A549 (cell line): Measurements from ENCODE around the gene RASA3. TPM values are rescaled to one million over a fixed set of nuclear protein-coding genes. Genes with fewer than 3 reads are reported as not detected.

Experiments used
- ATAC-seq, 2 experiments: fragments of 200-7000 bp in 1 of 2; fragments of >200 bp in 1 of 2; cut with Nextera tagmentation in 1 of 2; cut with Tn5 transposase in 1 of 2; 3 replicates each; pipeline versions ENCODE4 v1.8.0 to v1.9.1; 2018 to 2020; ENCODE audit warnings: mild to moderate bottlenecking in 1 of 2, moderate library complexity in 1 of 2
- CTCF ChIA-PET: fragments of 300-600 bp; sonication (Branson Sonifier 250); formaldehyde crosslinking; extraction: SDS; loops from one replicate; lab custom pipeline; 2021; ENCODE audit warnings: antibody characterized with exemption, inconsistent platforms; lab: Yijun Ruan, JAX
- POLR2A ChIA-PET: fragments of 350-600 bp; formaldehyde crosslinking; extraction: SDS; loops from one replicate; lab custom pipeline; 2021; ENCODE audit warnings: antibody characterized with exemption, inconsistent platforms; lab: Yijun Ruan, JAX
- DNase-seq, 2 experiments: peaks; one replicate each; pipeline versions ENCODE4 v3.0.0 to v3.0.0-alpha.2; 2011 to 2016; ENCODE audit warnings: low read depth in 1 of 2, low spot score in 1 of 2
- FAIRE-seq: peaks from 2 replicates; lab custom pipeline; 2011; peaks lifted over from hg19 to GRCh38; lab: Jason Lieb, UNC
- H3K27ac ChIP-seq, 2 experiments: fragments of >200 bp; sonication (Bioruptor Twin); formaldehyde crosslinking; 3 replicates each; pipeline ENCODE4 v1.5.1; 2016 to 2017
- H3K4me1 ChIP-seq: fragments of >200 bp; sonication (Bioruptor Twin); formaldehyde crosslinking; 3 replicates; pipeline ENCODE4 v1.6.1; 2016
- H3K4me2 ChIP-seq: fragments of >200 bp; sonication (Bioruptor Twin); formaldehyde crosslinking; 3 replicates; pipeline ENCODE4 v1.6.1; 2016
- H3K4me3 ChIP-seq: fragments of >200 bp; sonication (Bioruptor Twin); formaldehyde crosslinking; 3 replicates; pipeline ENCODE4 v1.5.1; 2016
- H3K9me3 ChIP-seq: fragments of >200 bp; sonication (Bioruptor Twin); formaldehyde crosslinking; 3 replicates; pipeline ENCODE4 v1.6.1; 2016
- BHLHE40 ChIP-seq: IDR thresholded peaks from 2 replicates; pipeline ENCODE4 v1.6.1; 2012; ENCODE audit warnings: low read depth, low read length, inconsistent platforms
- CBX8 ChIP-seq: fragments of 200-600 bp; sonication (generic); IDR thresholded peaks from 2 replicates; pipeline ENCODE4 v1.6.1; 2016
- CEBPB ChIP-seq, 2 experiments: fragments of >200 bp in 1 of 2; sonication (Bioruptor Twin) in 1 of 2; formaldehyde crosslinking in 1 of 2; IDR thresholded peaks; 2 replicates each; pipeline ENCODE4 v1.6.1; 2012 to 2016
- CHD2 ChIP-seq: fragments of 150-350 bp; IDR thresholded peaks from 2 replicates; pipeline ENCODE4 v1.6.1; 2014; ENCODE audit warnings: low read length; ENCODE audit not compliant: partially characterized antibody
- CHD4 ChIP-seq: fragments of 200-600 bp; sonication (generic); IDR thresholded peaks from 2 replicates; pipeline ENCODE4 v1.6.1; 2016; ENCODE audit warnings: antibody characterized with exemption, mild to moderate bottlenecking, borderline replicate concordance
- EHF ChIP-seq: fragments of 250-450 bp; sonication (Bioruptor Pico); IDR thresholded peaks from 2 replicates; pipeline ENCODE4 v1.5.0; 2020; ENCODE audit warnings: mild to moderate bottlenecking
- ESRRA ChIP-seq: fragments of 150-350 bp; IDR thresholded peaks from 2 replicates; pipeline ENCODE4 v1.6.1; 2014; ENCODE audit warnings: mild to moderate bottlenecking, low read length, borderline replicate concordance
- FOSB ChIP-seq: fragments of 250-450 bp; sonication (Bioruptor Pico); IDR thresholded peaks from 2 replicates; pipeline ENCODE4 v1.5.0; 2020; ENCODE audit warnings: mild to moderate bottlenecking, moderate library complexity
- FOSL2 ChIP-seq, 2 experiments: fragments of 450-650 bp in 1 of 2; fragments of >200 bp in 1 of 2; sonication (Bioruptor Twin) in 1 of 2; formaldehyde crosslinking; IDR thresholded peaks; 2 replicates each; pipeline versions ENCODE4 v1.5.0 to v1.6.1; 2016 to 2020; ENCODE audit warnings: mild to moderate bottlenecking in 1 of 2, moderate library complexity in 1 of 2
- GATA3 ChIP-seq: IDR thresholded peaks from 2 replicates; pipeline ENCODE4 v1.6.1; 2012; ENCODE audit warnings: borderline replicate concordance
- HEYL ChIP-seq: fragments of 250-450 bp; sonication (Bioruptor Pico); IDR thresholded peaks from 2 replicates; pipeline ENCODE4 v1.8.0; 2021; ENCODE audit warnings: mild to moderate bottlenecking, moderate library complexity
- JUN ChIP-seq, 2 experiments: fragments of >200 bp; sonication (Bioruptor Twin); formaldehyde crosslinking; IDR thresholded peaks; 2 replicates in 1 of 2; 3 replicates in 1 of 2; pipeline ENCODE4 v1.6.1; 2016 to 2017
- KDM1A ChIP-seq: fragments of 200-600 bp; sonication (generic); IDR thresholded peaks from 2 replicates; pipeline ENCODE4 v1.6.1; 2016; ENCODE audit warnings: low read depth, mild to moderate bottlenecking
- KDM5A ChIP-seq: fragments of 200-600 bp; sonication (generic); IDR thresholded peaks from 2 replicates; pipeline ENCODE4 v1.6.1; 2016; ENCODE audit warnings: antibody characterized with exemption, mild to moderate bottlenecking
- MAFK ChIP-seq: fragments of 450-650 bp; IDR thresholded peaks from 2 replicates; pipeline ENCODE4 v1.6.1; 2014; ENCODE audit not compliant: partially characterized antibody
- MAX ChIP-seq: IDR thresholded peaks from 2 replicates; pipeline ENCODE4 v1.6.1; 2012
- MAZ ChIP-seq: fragments of 150-350 bp; IDR thresholded peaks from 2 replicates; pipeline ENCODE4 v1.6.1; 2014; ENCODE audit warnings: antibody characterized with exemption, low read depth, low read length, borderline replicate concordance
- MYC ChIP-seq: IDR thresholded peaks from 2 replicates; pipeline ENCODE4 v1.6.1; 2012; ENCODE audit warnings: mild to moderate bottlenecking, inconsistent platforms, low read length, improper control_type of control experiment, borderline replicate concordance
- NPAS2 ChIP-seq: fragments of 250-450 bp; sonication (Bioruptor Pico); IDR thresholded peaks from 2 replicates; pipeline ENCODE4 v1.8.0; 2022; ENCODE audit warnings: mild to moderate bottlenecking, moderate library complexity, borderline replicate concordance
- PHF8 ChIP-seq: fragments of 200-600 bp; sonication (generic); IDR thresholded peaks from 2 replicates; pipeline ENCODE4 v1.6.1; 2016; ENCODE audit warnings: low read depth, mild to moderate bottlenecking, antibody characterized with exemption, moderate library complexity, borderline replicate concordance
- POLR2AphosphoS2 ChIP-seq: conservative IDR thresholded peaks from 2 replicates; pipeline ENCODE4 v1.6.1; 2012; ENCODE audit warnings: low read length, improper control_type of control experiment, inconsistent platforms
- RAD21 ChIP-seq, 2 experiments: fragments of >200 bp in 1 of 2; sonication (Bioruptor Twin) in 1 of 2; formaldehyde crosslinking in 1 of 2; IDR thresholded peaks in 1 of 2; conservative IDR thresholded peaks in 1 of 2; 2 replicates in 1 of 2; 3 replicates in 1 of 2; pipeline ENCODE4 v1.6.1; 2012 to 2018; ENCODE audit warnings: inconsistent platforms in 1 of 2
- RARB ChIP-seq: fragments of 250-450 bp; sonication (Bioruptor Pico); IDR thresholded peaks from 2 replicates; pipeline ENCODE4 v1.8.0; 2021; ENCODE audit warnings: mild to moderate bottlenecking, moderate library complexity
- RCOR1 ChIP-seq: fragments of 150-350 bp; IDR thresholded peaks from 2 replicates; pipeline ENCODE4 v1.6.1; 2014; ENCODE audit warnings: antibody characterized with exemption, low read length, low read depth
- RNF2 ChIP-seq: fragments of 200-600 bp; sonication (generic); IDR thresholded peaks from 2 replicates; pipeline ENCODE4 v1.6.1; 2016; ENCODE audit warnings: low read depth, mild to moderate bottlenecking, antibody characterized with exemption, moderate library complexity, borderline replicate concordance
- ZNF302 ChIP-seq: fragments of 250-450 bp; sonication (Bioruptor Pico); IDR thresholded peaks from 2 replicates; pipeline ENCODE4 v1.9.0; 2021; ENCODE audit warnings: inconsistent platforms, mild to moderate bottlenecking, moderate library complexity
- WGBS: methylation state at CpG from one replicate; pipeline ENCODE4 v1.1.6; 2017; ENCODE audit errors: missing lambda C conversion rate; 5-methylcytosine and 5-hydroxymethylcytosine counted together
- polyA plus RNA-seq, 4 experiments: library from polyadenylated mRNA; depleted of rRNA in 3 of 4; stranded (reverse); fragments of >200 nt; fragmentation: RNase III in 1 of 4; extraction: RNeasy Plus Mini Kit Qiagen cat#74134 plus additional on column Dnase treatment in 1 of 4; gene quantifications; 2 replicates in 3 of 4; 3 replicates in 1 of 4; pipeline ENCODE4 v1.2.3, GENCODE V29; 2011 to 2017
- TF ChIP-seq, protein P1 (sequence below): fragments of >200 bp; sonication (Bioruptor Twin); formaldehyde crosslinking; IDR thresholded peaks from 2 replicates; pipeline ENCODE4 v1.6.1; 2016
- TF ChIP-seq, protein P2 (sequence below): IDR thresholded peaks from 2 replicates; pipeline ENCODE4 v1.6.1; 2012; ENCODE audit warnings: low read depth, borderline replicate concordance
- TF ChIP-seq, protein P3 (sequence below): fragments of 150-350 bp; IDR thresholded peaks from 2 replicates; pipeline ENCODE4 v1.6.1; 2014; ENCODE audit warnings: low read depth, mild to moderate bottlenecking, low read length

Gene RASA3
- polyA plus RNA-seq, 2 of the 4 experiments (the other 2 are of a cell fraction), result 4.3 to 7.6 TPM

GRCh38 chr13:114054264-114054663 lies 78.2 kb downstream of the RASA3 start:
- H3K9me3 ChIP-seq, result no peaks in the 10 kb centered on the region
- H3K4me2 ChIP-seq, result no peak overlapping the region
- H3K27ac ChIP-seq, result no peak overlapping the region
- no peak for TF ChIP-seq MAZ
- no peak for TF ChIP-seq PHF8
- TF ChIP-seq MAX, result no peak
- TF ChIP-seq ZNF302 (CRISPR knock-in tag), result no peak
- TF ChIP-seq BHLHE40, result no peak
- TF ChIP-seq CHD2, result no peak
- TF ChIP-seq FOSB, result no peak
- TF ChIP-seq CBX8, result no peak
- no peak for TF ChIP-seq FOSL2 (IDR thresholded peaks at IDR 0.05)
- TF ChIP-seq FOSL2 (CRISPR knock-in tag; IDR thresholded peaks at IDR 0.05), result no peak
- no peak for TF ChIP-seq HEYL (CRISPR knock-in tag)
- TF ChIP-seq RARB (CRISPR knock-in tag), result no peak
- no peak for TF ChIP-seq KDM1A
- no peak for TF ChIP-seq POLR2AphosphoS2
- no peak for TF ChIP-seq JUN (IDR thresholded peaks at IDR 0.05)
- ChIA-PET CTCF (no interaction called here), POLR2A (no interaction called here)
- 52% methylated on average over 5 of the region's 5 CpGs for WGBS
- DNase-seq (no peak), FAIRE-seq (no peak), ATAC-seq (peak in 1 of 2 experiments; percentile 83; a peak in 3 of 6 replicates)
- no peak overlapping the region for H3K4me3 ChIP-seq
- H3K4me1 ChIP-seq, result no peaks in the 10 kb centered on the region

- CTCF ChIA-PET, result interaction anchor here (0.6 kb wide), 1 partner anchor 25 kb away, joined by 3 read pairs; no protein-coding TSS in a partner anchor
- FAIRE-seq, result no peak
- no peak for DNase-seq
- TF ChIP-seq, protein P1, sequence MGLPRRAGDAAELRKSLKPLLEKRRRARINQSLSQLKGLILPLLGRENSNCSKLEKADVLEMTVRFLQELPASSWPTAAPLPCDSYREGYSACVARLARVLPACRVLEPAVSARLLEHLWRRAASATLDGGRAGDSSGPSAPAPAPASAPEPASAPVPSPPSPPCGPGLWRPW, result no peak
- TF ChIP-seq KDM5A (no peak), MAFK (no peak), NPAS2 (CRISPR knock-in tag) (no peak), RARB (CRISPR knock-in tag) (no peak), CEBPB (IDR thresholded peaks at IDR 0.05) (no peak), ESRRA (no peak), HEYL (CRISPR knock-in tag) (no peak), EHF (CRISPR knock-in tag) (no peak), CHD4 (no peak)
- TF ChIP-seq, protein P2, sequence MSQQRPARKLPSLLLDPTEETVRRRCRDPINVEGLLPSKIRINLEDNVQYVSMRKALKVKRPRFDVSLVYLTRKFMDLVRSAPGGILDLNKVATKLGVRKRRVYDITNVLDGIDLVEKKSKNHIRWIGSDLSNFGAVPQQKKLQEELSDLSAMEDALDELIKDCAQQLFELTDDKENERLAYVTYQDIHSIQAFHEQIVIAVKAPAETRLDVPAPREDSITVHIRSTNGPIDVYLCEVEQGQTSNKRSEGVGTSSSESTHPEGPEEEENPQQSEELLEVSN, result no peak
- TF ChIP-seq, all 56 proteins: peak for 0
- Histone ChIP-seq H3K9me3 (no peaks in the 10 kb centered on the region), H3K4me1 (no peaks in the 10 kb centered on the region), H3K4me3 (no peak overlapping the region), H3K27ac (no peak overlapping the region), H3K4me2 (no peak overlapping the region)
- no peak for ATAC-seq
- WGBS, result 94% methylated on average over 10 of the region's 14 CpGs
- POLR2A ChIA-PET, result no interaction called here
Observed at GRCh38 chr13:114053026-114053425, 79.4 kb downstream of the RASA3 start.

GRCh38 chr13:114050536-114051450 lies 81.6 kb downstream of the RASA3 start:
- WGBS, result 95% methylated on average over 21 of the region's 41 CpGs
- DNase-seq (no peak), FAIRE-seq (no peak), ATAC-seq (no peak)
- H3K27ac ChIP-seq, result no peak overlapping the region
- no peaks in the 10 kb centered on the region for H3K4me1 ChIP-seq
- ChIA-PET CTCF (interaction anchor here (1.0 to 1.3 kb wide), 2 partner anchors 8 kb away, joined by 3 read pairs; no protein-coding TSS in a partner anchor), POLR2A (no interaction called here)
- no peak overlapping the region for H3K4me2 ChIP-seq
- H3K4me3 ChIP-seq, result no peak overlapping the region
- H3K9me3 ChIP-seq, result no peaks in the 10 kb centered on the region
- TF ChIP-seq GATA3, result no peak
- no peak for TF ChIP-seq RAD21 (conservative IDR thresholded peaks at IDR 0.05 in 1 of 2, IDR thresholded peaks at IDR 0.05 in 1 of 2)
- TF ChIP-seq MAFK, result no peak
- TF ChIP-seq MYC, result no peak
- TF ChIP-seq, protein P3, sequence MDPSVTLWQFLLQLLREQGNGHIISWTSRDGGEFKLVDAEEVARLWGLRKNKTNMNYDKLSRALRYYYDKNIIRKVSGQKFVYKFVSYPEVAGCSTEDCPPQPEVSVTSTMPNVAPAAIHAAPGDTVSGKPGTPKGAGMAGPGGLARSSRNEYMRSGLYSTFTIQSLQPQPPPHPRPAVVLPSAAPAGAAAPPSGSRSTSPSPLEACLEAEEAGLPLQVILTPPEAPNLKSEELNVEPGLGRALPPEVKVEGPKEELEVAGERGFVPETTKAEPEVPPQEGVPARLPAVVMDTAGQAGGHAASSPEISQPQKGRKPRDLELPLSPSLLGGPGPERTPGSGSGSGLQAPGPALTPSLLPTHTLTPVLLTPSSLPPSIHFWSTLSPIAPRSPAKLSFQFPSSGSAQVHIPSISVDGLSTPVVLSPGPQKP, result no peak
- TF ChIP-seq RCOR1, result no peak
- no peak for TF ChIP-seq RNF2
- no peak for TF ChIP-seq NPAS2 (CRISPR knock-in tag)
- no peak for TF ChIP-seq HEYL (CRISPR knock-in tag)
- no peak for TF ChIP-seq CHD4
- no peak for TF ChIP-seq FOSL2 (IDR thresholded peaks at IDR 0.05)
- no peak for TF ChIP-seq FOSL2 (CRISPR knock-in tag; IDR thresholded peaks at IDR 0.05)
